GM21717 (cell line): ENCODE data around the gene TMEM178B.
"Not testable (repeated sequence)": the region's sequence is repeated elsewhere in the genome, so short reads cannot be mapped to it uniquely, and the experiment has no call there.

Experiments
- ATAC-seq: cut with Tn5 transposase; IDR thresholded peaks from one replicate; pipeline ENCODE4 v1.9.1; 2021; ENCODE audit warnings: mild to moderate bottlenecking, moderate library complexity; ENCODE audit not compliant: unreplicated experiment

The TMEM178B gene

DNA sequence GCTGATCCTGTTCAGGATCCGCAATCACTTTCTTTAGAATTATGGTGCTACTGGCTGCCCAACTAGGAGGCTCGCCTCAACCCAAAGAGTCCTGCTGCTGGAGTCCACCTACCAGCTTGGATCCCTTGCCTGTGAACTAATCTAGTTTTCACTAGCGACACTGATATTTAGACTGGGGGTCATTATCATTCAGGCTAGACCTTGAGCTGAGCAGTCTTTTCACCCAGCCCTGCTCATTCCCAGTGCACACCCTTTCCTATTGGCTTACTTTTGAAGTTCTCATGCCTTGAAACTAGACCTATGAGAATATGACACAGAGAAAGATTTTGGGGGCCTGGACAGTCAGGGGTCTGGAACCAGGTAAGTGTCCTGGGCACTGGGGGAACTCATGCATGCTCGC lies 107.9 kb downstream of the TMEM178B start:
- ATAC-seq, result no peak

- no peak for ATAC-seq
These were observed 110.8 kb downstream of the TMEM178B start for GRCh38 chr7:141184532-141185190.

- no peak for ATAC-seq
These were observed 111.6 kb downstream of the TMEM178B start for GRCh38 chr7:141185369-141185967.

- ATAC-seq, result no peak
These were observed 115.4 kb downstream of the TMEM178B start for GRCh38 chr7:141189231-141189630.

DNA sequence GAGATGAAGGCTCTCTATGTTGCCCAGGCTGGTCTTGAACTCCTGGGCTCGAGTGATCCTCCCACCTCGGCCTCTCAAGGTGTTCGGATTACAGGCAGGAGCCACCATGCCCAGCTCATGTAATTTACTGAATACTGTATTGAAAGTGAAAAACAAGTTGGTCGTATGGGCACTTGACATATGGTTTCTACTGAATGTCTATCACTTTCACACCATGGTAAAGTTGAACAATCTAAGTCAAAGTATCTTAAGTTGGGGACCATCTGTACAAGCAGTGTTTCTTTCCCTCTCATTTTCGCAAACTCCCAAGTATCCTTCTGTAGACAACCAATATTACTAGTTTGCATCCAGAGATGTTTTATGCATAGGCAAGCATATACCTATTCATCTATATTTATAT lies 116.6 kb downstream of the TMEM178B start:
- ATAC-seq, result no peak

DNA sequence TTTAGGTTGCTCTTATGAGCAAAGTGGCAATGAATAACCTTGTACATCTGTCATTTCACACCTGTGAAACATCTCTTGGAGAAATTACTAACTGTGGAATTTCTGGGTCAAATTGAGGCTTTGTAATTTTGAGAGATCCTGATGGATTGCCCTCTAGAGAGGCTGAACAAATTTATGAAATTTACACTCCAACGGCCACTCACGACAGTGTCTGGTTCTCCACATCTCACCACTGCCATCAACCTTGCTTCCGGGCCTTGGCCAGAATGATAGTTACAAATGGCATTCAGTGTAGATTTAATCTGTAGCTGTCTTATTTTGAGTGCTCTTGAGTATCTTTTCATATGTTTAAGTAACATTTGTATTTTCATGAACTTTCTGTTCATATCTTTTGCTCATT lies 117.4 kb downstream of the TMEM178B start:
- no peak for ATAC-seq

DNA sequence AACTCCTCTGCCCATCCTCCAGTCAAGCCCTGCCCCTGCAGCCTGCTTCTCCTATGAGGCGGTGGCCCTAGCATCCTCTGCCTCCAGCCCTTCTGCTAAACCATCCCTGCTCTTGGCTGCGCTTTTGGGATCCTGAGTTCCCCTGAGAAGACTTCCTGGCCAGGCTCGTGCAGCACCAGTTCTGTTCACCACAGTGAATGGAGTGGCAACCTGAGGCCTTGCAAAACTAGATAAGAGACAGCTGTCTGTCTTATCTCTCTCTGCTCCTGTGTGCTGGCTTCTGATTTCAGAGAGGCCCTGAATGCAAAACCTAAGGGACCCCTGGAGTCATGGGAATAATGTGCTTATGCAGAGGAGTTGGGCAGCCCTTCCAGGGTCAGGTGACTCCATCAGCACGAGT lies 119.2 kb downstream of the TMEM178B start:
- no peak for ATAC-seq

GRCh38 chr7:141195722-141196121 lies 121.9 kb downstream of the TMEM178B start:
- not testable (repeated sequence) for ATAC-seq

GRCh38 chr7:141198194-141198958 lies 124.5 kb downstream of the TMEM178B start:
- ATAC-seq, result no peak

DNA sequence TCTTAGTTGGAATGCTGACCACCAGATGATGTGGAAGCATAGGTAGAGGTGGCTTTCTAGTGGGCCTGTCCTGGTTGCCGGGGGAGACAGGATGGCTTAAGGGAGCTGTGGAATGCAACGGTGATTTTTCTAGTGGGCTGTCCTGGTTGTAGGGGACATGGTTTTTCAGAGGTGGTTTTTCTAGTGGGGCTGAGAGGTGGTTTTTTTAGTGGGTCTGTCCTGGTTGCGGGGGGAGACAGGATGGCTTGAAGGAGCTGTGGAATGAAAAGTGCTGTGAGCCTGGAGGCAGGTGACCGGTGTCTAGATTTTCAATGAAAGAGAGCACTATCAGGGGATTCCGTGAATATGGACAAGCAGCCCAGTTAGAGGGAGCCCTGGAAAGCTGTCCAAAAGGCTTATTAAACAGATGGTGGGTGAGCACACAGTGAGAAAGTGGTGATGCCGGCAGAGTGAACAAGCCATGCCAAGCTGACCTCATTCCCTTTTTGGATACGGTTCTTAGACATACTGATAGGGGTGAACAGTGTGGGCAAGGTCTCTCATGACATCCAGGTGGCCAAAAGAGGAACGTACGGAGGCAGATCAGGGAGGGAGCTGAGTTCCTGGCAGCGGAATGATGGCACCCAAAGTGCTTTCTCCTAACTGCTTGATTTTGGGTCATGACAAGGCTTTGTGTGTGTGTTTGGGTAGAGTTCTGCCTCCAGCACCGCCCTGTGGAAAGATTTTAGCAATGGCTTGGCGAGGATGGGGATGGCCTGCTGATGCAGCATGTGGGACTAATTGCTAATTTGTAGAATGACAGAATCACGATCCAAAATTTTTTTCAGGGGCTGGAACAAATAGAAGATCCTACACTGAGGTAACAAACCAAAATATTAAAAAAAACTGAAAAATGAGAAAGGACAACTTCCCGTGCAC lies 126.6 kb downstream of the TMEM178B start:
- ATAC-seq, result no peak

DNA sequence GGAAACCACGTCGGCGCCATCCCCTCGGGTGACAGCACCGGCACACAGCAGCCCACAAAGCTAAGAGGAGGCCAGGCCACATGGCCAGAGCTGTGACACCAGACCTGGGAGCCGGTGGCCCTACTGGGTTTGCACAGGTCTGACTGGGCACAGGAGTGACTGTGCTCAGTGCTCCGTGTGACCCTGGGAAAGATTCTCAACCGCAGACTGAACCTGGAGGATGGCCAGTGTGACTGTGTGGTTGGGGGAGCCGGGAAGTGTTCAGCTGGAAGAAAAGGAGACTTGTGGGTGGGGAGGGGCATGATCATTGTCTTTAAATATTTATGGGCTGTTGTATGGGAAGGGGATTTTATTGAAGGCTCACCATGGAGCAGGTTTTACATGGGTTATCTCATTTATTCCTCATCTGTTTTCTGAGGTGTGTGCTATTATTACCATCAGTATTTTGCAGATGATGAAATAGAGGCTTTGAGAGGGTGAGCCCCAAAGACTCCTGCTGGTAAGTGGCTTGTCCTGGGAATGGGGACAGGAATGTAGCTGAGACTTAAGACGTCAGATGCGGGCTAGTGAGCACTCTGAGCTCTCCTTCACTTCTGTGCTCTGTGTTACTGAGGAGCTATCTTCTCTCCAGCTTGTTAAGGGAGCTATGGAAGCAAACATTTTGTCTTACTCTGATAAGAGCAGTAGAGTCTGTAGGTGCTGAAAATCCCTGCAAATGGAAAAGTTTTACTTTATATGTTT lies 127.5 kb downstream of the TMEM178B start:
- ATAC-seq, result no peak

- ATAC-seq, result no peak
These were observed 128.7 kb downstream of the TMEM178B start for GRCh38 chr7:141202535-141202934.

- ATAC-seq, result no peak
These were observed 129.3 kb downstream of the TMEM178B start for GRCh38 chr7:141203177-141203576.

DNA sequence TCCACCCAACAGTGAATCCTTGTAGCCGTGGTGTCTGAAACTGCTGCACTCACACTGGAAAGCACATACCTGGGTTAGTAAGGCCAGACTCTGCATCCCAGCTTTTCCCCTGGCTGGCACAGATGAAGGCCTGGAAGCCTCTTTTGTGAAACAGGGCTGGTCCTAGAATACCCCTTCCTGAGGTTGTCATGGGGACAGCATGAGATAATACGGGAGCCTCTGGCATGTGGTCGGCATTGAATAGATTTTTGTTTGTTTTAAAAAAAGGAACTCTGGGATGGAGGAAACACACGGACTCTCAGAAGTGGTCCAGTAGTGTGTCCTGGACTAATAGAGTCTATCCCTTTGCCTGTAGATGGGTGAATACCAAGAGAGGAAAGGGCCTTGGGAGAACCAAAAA lies 129.7 kb downstream of the TMEM178B start:
- ATAC-seq, result no peak

DNA sequence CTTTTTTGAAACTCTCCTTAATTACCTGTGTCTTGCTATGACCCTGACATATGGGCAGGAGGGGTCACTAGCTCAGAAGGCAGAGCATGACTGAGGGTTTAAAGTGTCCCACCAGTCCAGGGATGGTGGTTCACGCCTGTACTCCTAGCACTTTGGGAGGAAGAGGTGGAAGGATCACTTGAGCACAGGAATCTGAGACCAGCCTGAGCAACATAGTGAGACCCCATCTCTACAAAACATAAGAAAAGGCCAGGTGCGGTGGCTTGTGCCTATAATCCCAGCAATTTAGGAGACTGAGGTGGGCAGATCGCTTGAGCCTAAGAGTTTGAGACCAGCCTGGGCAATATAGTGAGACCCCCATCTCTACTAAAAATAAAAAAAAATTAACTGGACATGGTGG lies 133.8 kb downstream of the TMEM178B start:
- no peak for ATAC-seq

GRCh38 chr7:141208539-141208938 lies 134.7 kb downstream of the TMEM178B start:
- ATAC-seq, result no peak

GRCh38 chr7:141209454-141209853 lies 135.6 kb downstream of the TMEM178B start:
- ATAC-seq, result no peak

GRCh38 chr7:141210862-141211261 lies 137.0 kb downstream of the TMEM178B start:
- ATAC-seq, result no peak

- ATAC-seq, result no peak
These were observed 139.4 kb downstream of the TMEM178B start for GRCh38 chr7:141213226-141213625.

DNA sequence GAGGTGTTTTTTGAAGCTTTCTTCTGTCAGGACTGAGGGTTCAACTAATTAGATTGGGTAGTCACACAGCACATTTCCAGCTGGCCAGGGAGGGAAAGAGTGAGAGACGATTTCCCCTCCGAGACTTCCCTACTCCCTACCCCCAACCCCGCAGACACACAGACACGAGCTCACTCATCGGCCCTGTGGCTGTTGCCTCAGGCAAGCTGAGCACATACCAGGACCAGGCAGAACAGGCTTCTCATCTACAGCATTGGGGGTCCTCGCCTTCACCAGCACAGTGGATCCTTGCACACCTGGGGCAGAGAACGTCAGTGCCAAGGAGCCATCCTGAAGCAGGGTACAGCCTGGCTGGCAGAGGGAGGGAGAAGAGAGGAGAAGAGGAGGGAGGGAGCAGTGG lies 144.1 kb downstream of the TMEM178B start:
- no peak for ATAC-seq
